GM12891 (cell line): Measurements from ENCODE around the gene DHDH.
"Not testable (repeated sequence)": the region's sequence is repeated elsewhere in the genome, so short reads cannot be mapped to it uniquely, and the experiment has no call there.

ENCODE experiments used
- PAX5 ChIP-seq: IDR thresholded peaks from 2 replicates; pipeline ENCODE4 v1.6.1; 2011; ENCODE audit warnings: low read length, moderate library complexity, mild to moderate bottlenecking; ENCODE audit not compliant: insufficient read depth, severe bottlenecking
- POLR2A ChIP-seq: IDR thresholded peaks from 2 replicates; pipeline ENCODE4 v1.6.1; 2011; ENCODE audit warnings: low read depth, low read length, control low read depth
- POLR2AphosphoS5 ChIP-seq: IDR thresholded peaks from 2 replicates; pipeline ENCODE4 v1.6.1; 2011; ENCODE audit warnings: low read depth, low read length, control low read depth
- TAF1 ChIP-seq: IDR thresholded peaks from 2 replicates; pipeline ENCODE4 v1.6.1; 2011; ENCODE audit warnings: low read depth, low read length, control low read depth

GRCh38 chr19:48889496-48889895 lies 44.0 kb upstream of the DHDH start:
- TF ChIP-seq POLR2A, TAF1, POLR2AphosphoS5, PAX5: not testable (repeated sequence)
